Measurements from ENCODE around the gene GSX2. TPM values are rescaled to one million over a fixed set of nuclear protein-coding genes. Genes with fewer than 3 reads are reported as not detected.

The GSX2 gene
- total and polyA plus RNA-seq, 2 of the 8 experiments (the other 6 are each of a cell fraction or from before 2014, with no cell fraction given) = not detected

GRCh38 chr4:54065282-54066087 lies 34.5 kb upstream of the GSX2 start:
- FAIRE-seq = no peak
- peaks cover 0 to 12% (median 3%) of the 10 kb centered on the region in 4 experiments; a peak in 2 of 7 replicates for H3K4me1 ChIP-seq (replicated peaks in 1 of 4; ENCODE audit: control insufficient read depth in 3 of 4, insufficient read depth in 4 of 4, low read length in 3 of 4)
- H3K56ac ChIP-seq (replicated peaks; ENCODE audit: insufficient read length, low read depth, low read length) = no peak overlapping the region
- no peaks in the 10 kb centered on the region; the same call in 1 of the 2 replicates for H3K79me1 ChIP-seq (ENCODE audit: low read depth, low read length)
- no peak overlapping the region for H3K23ac ChIP-seq (ENCODE audit: insufficient read length)
- no peak overlapping the region for H2BK5ac ChIP-seq (ENCODE audit: low read depth, low read length)
- CTCF ChIA-PET (ENCODE audit: partially characterized antibody) = interaction anchor here (0.6 to 2.0 kb wide), 5 partner anchors 20 to 1447 kb away, joined by 3 to 7 read pairs (median 5); partner anchors contain the start of gene PDGFRA
- no peak overlapping the region for H2BK12ac ChIP-seq (ENCODE audit: low read depth, low read length)
- H3K23me2 ChIP-seq (ENCODE audit: low read depth, low read length) = peaks cover 3% of the 10 kb centered on the region
- no peak overlapping the region for H4K8ac ChIP-seq (ENCODE audit: extremely low read depth, insufficient read depth, low read length)
- H4K91ac ChIP-seq (replicated peaks; ENCODE audit: insufficient read length, low read length) = no peak overlapping the region
- no peaks in the 10 kb centered on the region for H4K20me1 ChIP-seq (replicated peaks in 1 of 2; ENCODE audit: control insufficient read depth in 1 of 2, insufficient read depth in 2 of 2, low read length in 2 of 2)
- no peaks in the 10 kb centered on the region; a peak in 1 of 7 replicates for H3K27me3 ChIP-seq (replicated peaks in 1 of 4; ENCODE audit: control insufficient read depth in 3 of 4, extremely low read depth in 1 of 4, insufficient read depth in 3 of 4, low read length in 3 of 4)
- no peak overlapping the region for H3K18ac ChIP-seq (ENCODE audit: extremely low read depth, low read length)
- H2BK15ac ChIP-seq (ENCODE audit: low read length) = no peak overlapping the region
- H3K14ac ChIP-seq (ENCODE audit: insufficient read length) = no peak overlapping the region
- no peaks in the 10 kb centered on the region for H3K36me3 ChIP-seq (ENCODE audit: control insufficient read depth in 2 of 4, insufficient read depth in 4 of 4, low read length in 3 of 4)
- no peak overlapping the region for H3K27ac ChIP-seq (ENCODE audit: low read depth, low read length)
- peaks cover 0 to 29% of the 10 kb centered on the region in 2 experiments; a peak in 2 of 4 replicates for H3K79me2 ChIP-seq (ENCODE audit: control insufficient read depth in 1 of 2, insufficient read depth in 2 of 2, low read length in 2 of 2)
- H2AFZ ChIP-seq (ENCODE audit: low read length) = peak overlapping the region; percentile 41; the same call in 1 of the 2 replicates
- H3K4me3 ChIP-seq (ENCODE audit: extremely low read depth in 1 of 4, insufficient read depth in 2 of 4, low read depth in 3 of 4, low read length in 4 of 4) = peak overlapping the region in 2 of 4 experiments; percentile 91 to 97; a peak in 4 of 8 replicates
- POLR2A ChIA-PET (ENCODE audit: partially characterized antibody) = interaction anchor here (1.1 kb wide), 1 partner anchor 13 kb away, joined by 3 read pairs; no protein-coding TSS in a partner anchor
- H3K9ac ChIP-seq (replicated peaks in 1 of 4; ENCODE audit: extremely low read depth in 1 of 4, low read depth in 3 of 4, low read length in 3 of 4) = no peak overlapping the region
- H4K5ac ChIP-seq (ENCODE audit: insufficient read length, low read depth, low read length) = no peak overlapping the region
- DNase-seq (ENCODE audit: low read depth in 1 of 2, low spot score in 2 of 2) = no peak
- no peak overlapping the region for H2BK20ac ChIP-seq (ENCODE audit: low read length)
- no peak overlapping the region for H2BK120ac ChIP-seq (replicated peaks; ENCODE audit: low read depth, low read length)
- H3K9me3 ChIP-seq (ENCODE audit: insufficient read depth in 2 of 2, low read depth in 1 of 2, low read length in 1 of 2) = no peaks in the 10 kb centered on the region
- H2AK5ac ChIP-seq (ENCODE audit: low read depth, low read length) = no peak overlapping the region
- no peak overlapping the region for H3K4ac ChIP-seq (replicated peaks; ENCODE audit: insufficient read length, low read depth, low read length)
- peak overlapping the region; percentile 76 to 85; a peak in 3 of 4 replicates for H3K4me2 ChIP-seq (ENCODE audit: insufficient read depth in 1 of 2, low read depth in 2 of 2, low read length in 2 of 2)
- WGBS, 2 experiments (ENCODE audit: extremely low coverage in 1 of 2, insufficient coverage in 1 of 2, insufficient read length in 1 of 2, insufficient replicate concordance in 2 of 2, low coverage in 1 of 2, low lambda C conversion rate in 2 of 2, missing lambda C conversion rate in 1 of 2) = 83 to 100% methylated on average over 1 to 5 of the region's 6 CpGs
- TF ChIP-seq POLR2A (IDR thresholded peaks at IDR 0.05; ENCODE audit: control extremely low read depth in 1 of 2, low read depth in 2 of 2, low read length in 2 of 2) = no peak
- no peak for TF ChIP-seq RBBP5 (IDR thresholded peaks at IDR 0.05; ENCODE audit: borderline replicate concordance, low read depth, low read length)
- no peak for TF ChIP-seq ATF3 (IDR thresholded peaks at IDR 0.05; ENCODE audit: insufficient read depth, low read depth, low read length)
- TF ChIP-seq RFX5 (IDR thresholded peaks at IDR 0.05; ENCODE audit: borderline replicate concordance, low read depth, low read length) = no peak
- TF ChIP-seq KDM1A (IDR thresholded peaks at IDR 0.05; ENCODE audit: borderline replicate concordance, low read length) = no peak
- no peak for TF ChIP-seq HDAC6 (IDR thresholded peaks at IDR 0.05; ENCODE audit: low read depth, low read length)
- TF ChIP-seq CREB1 (IDR thresholded peaks at IDR 0.05) = no peak
- no peak for TF ChIP-seq MAX (IDR thresholded peaks at IDR 0.05)
- no peak for TF ChIP-seq RAD21 (IDR thresholded peaks at IDR 0.05 in 1 of 2, conservative IDR thresholded peaks at IDR 0.05 in 1 of 2; ENCODE audit: low read depth in 2 of 2, low read length in 2 of 2)
- TF ChIP-seq PHF8 (conservative IDR thresholded peaks at IDR 0.05; ENCODE audit: low read depth, low read length) = no peak
- no peak for TF ChIP-seq SUZ12 (IDR thresholded peaks at IDR 0.05; ENCODE audit: low read length)

Data from H1 (cell line).